Lower lobe of right lung (tissue), 2 donors: Measurements from ENCODE around the gene FSD1. TPM values are rescaled to one million over a fixed set of nuclear protein-coding genes. Genes with fewer than 3 reads are reported as not detected.

ENCODE experiments used
- ATAC-seq, 2 donors: fragments of 200-7000 bp; cut with Tn5 transposase; one replicate each; pipeline ENCODE4 v1.9.1; 2020 to 2022; ENCODE audit warnings: mild to moderate bottlenecking in 2 of 2, moderate library complexity in 2 of 2
- DNase-seq: peaks from one replicate; pipeline ENCODE4 v3.0.0-alpha.2; 2020
- H3K27ac ChIP-seq: fragments of 200-600 bp; one replicate; pipeline ENCODE4 v1.8.0; 2022
- H3K27me3 ChIP-seq: fragments of 200-600 bp; one replicate; pipeline ENCODE4 v1.8.0; 2022; ENCODE audit warnings: low read depth
- H3K36me3 ChIP-seq: fragments of 200-600 bp; one replicate; pipeline ENCODE4 v1.8.0; 2022; ENCODE audit warnings: mild to moderate bottlenecking
- H3K4me1 ChIP-seq: fragments of 200-600 bp; one replicate; pipeline ENCODE4 v1.8.0; 2022
- H3K4me3 ChIP-seq: fragments of 200-600 bp; one replicate; pipeline ENCODE4 v1.8.0; 2022; ENCODE audit warnings: mild to moderate bottlenecking
- H3K9me3 ChIP-seq: fragments of 200-600 bp; one replicate; pipeline ENCODE4 v1.8.0; 2022
- CTCF ChIP-seq: fragments of 200-600 bp; IDR thresholded peaks from one replicate; pipeline ENCODE4 v1.8.0; 2022; ENCODE audit warnings: antibody characterized with exemption, mild to moderate bottlenecking
- intact Hi-C: fragments of 100-400 bp; cut with DNase I; formaldehyde crosslinking; loops from one replicate; pipeline ENCODE4 v1.11.0; 2022
- total RNA-seq: library from RNA; stranded (reverse); fragmentation: NEBNext Ultra II Directional; extraction: Animal tissue kit (Norgen Biotek cat#: 25700); gene quantifications from one replicate; pipeline ENCODE4 v1.2.1, GENCODE V29; 2021
- donor health status: DM: no; HTN: yes; CAD: no; lungs with severe emphysema.

Gene FSD1
- total RNA-seq, 1 donor from 2014 or later = 0.62 TPM

- ATAC-seq (no peak), DNase-seq (no peak)
- Histone ChIP-seq H3K27me3 (peaks cover 31% of the 10 kb centered on the region), H3K9me3 (no peaks in the 10 kb centered on the region), H3K27ac (no peak overlapping the region), H3K36me3 (no peaks in the 10 kb centered on the region), H3K4me1 (no peaks in the 10 kb centered on the region), H3K4me3 (no peak overlapping the region)
- no peak for TF ChIP-seq CTCF
- intact Hi-C loops = no loop called here
These were observed 5.4 kb upstream of the FSD1 start for GRCh38 chr19:4298810-4299550.

GRCh38 chr19:4300589-4300988 lies 3.8 kb upstream of the FSD1 start:
- no peaks in the 10 kb centered on the region for H3K4me1 ChIP-seq
- no peaks in the 10 kb centered on the region for H3K9me3 ChIP-seq
- intact Hi-C loops = no loop called here
- H3K4me3 ChIP-seq = no peak overlapping the region
- no peak for TF ChIP-seq CTCF
- no peaks in the 10 kb centered on the region for H3K36me3 ChIP-seq
- H3K27ac ChIP-seq = no peak overlapping the region
- no peak for ATAC-seq
- H3K27me3 ChIP-seq = peaks cover 36% of the 10 kb centered on the region
- DNase-seq = no peak

- Histone ChIP-seq H3K27ac (no peak overlapping the region), H3K4me3 (no peak overlapping the region), H3K36me3 (no peaks in the 10 kb centered on the region), H3K27me3 (peaks cover 27% of the 10 kb centered on the region), H3K4me1 (no peaks in the 10 kb centered on the region), H3K9me3 (no peaks in the 10 kb centered on the region)
- intact Hi-C loops = no loop called here
- ATAC-seq = no peak
- no peak for DNase-seq
- TF ChIP-seq CTCF = no peak
These were observed 2.7 kb upstream of the FSD1 start for GRCh38 chr19:4301590-4302242.

- ATAC-seq = no peak
- Histone ChIP-seq H3K9me3 (no peaks in the 10 kb centered on the region), H3K27ac (no peak within 1 kb of the TSS), H3K4me3 (no peak within 1 kb of the TSS), H3K36me3 (no peaks in the 10 kb centered on the region), H3K27me3 (peaks cover 23% of the 10 kb centered on the region), H3K4me1 (no peaks in the 10 kb centered on the region)
- no peak for DNase-seq
- no peak for TF ChIP-seq CTCF
- intact Hi-C loops = no loop called here
These were observed 2.2 kb upstream of the FSD1 start, which contains the start of gene TMIGD2 for GRCh38 chr19:4302243-4302640. Gene TMIGD2, minus strand, starts transcription at chr19:4302389. Its CDS starts 4 bp downstream, at chr19:4302385.

- Histone ChIP-seq H3K27me3 (peaks cover 23% of the 10 kb centered on the region), H3K4me1 (no peaks in the 10 kb centered on the region), H3K4me3 (no peak overlapping the region), H3K9me3 (no peaks in the 10 kb centered on the region), H3K27ac (no peak overlapping the region), H3K36me3 (no peaks in the 10 kb centered on the region)
- ATAC-seq = no peak
- DNase-seq = no peak
- TF ChIP-seq CTCF = no peak
- intact Hi-C loops = no loop called here
These were observed 420 bp upstream of the FSD1 start for GRCh38 chr19:4303819-4304537.
